HG02973 (cell line): Measurements from ENCODE around the gene KCNJ10.

Experiments used
- ATAC-seq: cut with Tn5 transposase; IDR thresholded peaks from one replicate; pipeline ENCODE4 v1.9.1; 2021; ENCODE audit warnings: moderate library complexity; ENCODE audit not compliant: unreplicated experiment

The KCNJ10 gene

DNA sequence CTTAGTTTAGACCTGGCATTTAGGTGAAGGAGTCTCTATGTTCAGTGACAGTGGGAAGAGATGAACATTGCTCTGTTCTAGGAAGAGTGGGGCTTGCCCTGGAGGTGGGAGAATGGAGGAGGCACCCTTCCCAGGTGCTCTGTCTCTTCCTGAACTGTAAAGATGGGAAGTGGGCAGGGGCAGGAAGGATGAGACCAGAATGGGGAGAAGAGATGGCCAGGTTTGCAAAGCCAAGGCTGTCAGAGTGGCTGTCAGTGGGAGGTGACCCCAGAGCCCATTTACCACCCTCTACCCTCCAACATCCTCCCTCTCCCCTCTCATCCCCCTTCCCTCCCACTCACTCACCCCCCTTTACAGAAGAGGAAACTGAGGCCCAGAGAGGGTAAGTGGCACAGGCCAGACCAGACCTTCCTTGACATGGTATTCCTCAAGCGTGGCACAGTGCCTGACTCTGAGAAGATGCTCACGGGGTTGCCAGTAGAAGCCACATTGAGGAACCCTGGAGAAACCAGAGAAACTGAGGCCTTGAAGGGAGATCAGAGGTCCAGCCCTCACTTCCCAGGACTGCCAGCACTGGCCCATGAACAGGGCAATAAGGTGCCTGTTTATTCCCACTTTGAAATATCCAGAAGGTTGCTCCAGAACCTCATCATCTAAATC is 29.9 kb upstream of the KCNJ10 start:
- no peak for ATAC-seq

GRCh38 chr1:160098852-160099561 is 29.0 kb upstream of the KCNJ10 start:
- peak; percentile 74 for ATAC-seq

- ATAC-seq, result peak; percentile 36
Measured at GRCh38 chr1:160097911-160098851, 28.2 kb upstream of the KCNJ10 start, which contains the start of gene IGSF8. IGSF8 (minus strand) TSS chr1:160098619; CDS start chr1:160098472, 147 bp downstream.

DNA sequence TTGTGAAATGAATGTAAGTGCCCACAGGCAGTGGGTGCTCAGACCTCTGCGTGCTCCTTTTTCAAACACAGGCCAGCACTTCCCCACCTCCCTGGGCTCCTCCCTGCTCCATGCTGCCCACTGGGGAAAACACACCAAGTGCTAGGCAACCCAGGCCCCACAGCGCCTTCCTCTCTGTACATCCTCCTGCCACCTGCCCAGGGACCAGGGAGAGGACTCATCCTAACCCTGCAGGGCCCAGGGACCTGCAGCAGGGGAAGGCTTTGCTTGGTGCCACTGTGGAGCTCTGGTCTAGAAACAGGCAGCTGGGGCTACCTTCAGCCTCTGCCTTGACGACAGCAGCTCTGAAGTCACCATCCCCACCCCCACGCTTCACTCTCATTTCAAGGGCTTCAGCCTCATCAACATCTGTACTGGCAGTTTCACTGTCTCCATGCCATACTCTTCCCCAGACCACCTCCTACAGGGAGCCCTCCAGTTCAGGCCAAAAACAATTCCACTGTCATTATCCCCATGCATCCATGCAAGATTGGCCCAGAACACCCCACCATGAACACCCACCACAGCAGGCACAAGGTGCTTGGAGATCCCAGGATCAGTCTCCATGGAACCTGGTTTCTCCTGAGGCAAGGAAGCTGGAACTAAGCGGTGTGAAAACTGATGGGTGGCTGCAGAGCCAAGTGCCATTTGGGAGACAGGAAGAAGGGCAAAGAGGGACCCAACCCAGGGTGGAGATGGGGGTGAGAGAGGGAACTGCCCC is 27.4 kb upstream of the KCNJ10 start:
- no peak for ATAC-seq

DNA sequence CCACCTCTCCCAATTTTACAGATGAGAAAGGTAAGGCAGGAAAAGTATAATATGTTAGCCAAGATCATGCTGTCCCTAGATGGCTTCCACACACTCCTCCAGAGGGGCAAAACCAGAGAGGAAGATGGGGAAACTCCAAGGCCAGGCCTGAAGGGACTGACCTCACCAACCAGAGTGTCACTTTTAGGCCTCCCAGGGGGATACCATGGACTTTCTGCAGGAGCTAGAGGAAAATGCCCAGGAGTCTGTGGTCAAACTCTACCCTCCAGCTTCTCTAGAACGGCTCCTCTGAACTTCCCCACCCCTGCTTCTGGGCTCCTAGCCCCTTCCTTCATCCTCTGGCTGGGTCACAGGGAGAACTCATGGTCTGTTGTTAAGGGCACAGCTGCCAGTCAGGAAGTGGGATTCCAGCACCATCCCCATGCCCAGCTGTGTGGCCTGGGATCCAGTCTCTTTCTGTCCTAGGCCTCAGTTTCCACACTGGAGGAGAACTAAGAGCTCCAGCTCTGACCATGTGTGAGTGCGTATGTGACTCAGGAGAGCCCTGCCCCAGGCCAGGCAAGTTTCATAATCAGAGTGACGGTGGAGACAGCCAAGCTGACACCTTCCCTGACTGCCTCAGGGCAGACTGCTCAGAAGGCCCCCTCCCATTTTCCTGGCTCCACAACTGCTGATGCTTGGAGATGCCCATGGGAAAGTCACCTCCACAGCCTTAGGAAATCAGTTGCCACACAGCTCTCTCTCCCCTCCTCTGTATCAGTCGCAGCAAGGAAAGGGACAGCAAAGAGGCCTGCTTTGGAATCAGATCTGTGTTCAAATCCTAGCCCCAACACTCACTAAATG is 26.5 kb upstream of the KCNJ10 start:
- ATAC-seq, result no peak

GRCh38 chr1:160095382-160096105 is 25.6 kb upstream of the KCNJ10 start:
- ATAC-seq, result no peak

- ATAC-seq, result no peak
Measured at GRCh38 chr1:160094806-160095205, 24.8 kb upstream of the KCNJ10 start.

GRCh38 chr1:160094291-160094625 is 24.3 kb upstream of the KCNJ10 start:
- no peak for ATAC-seq

DNA sequence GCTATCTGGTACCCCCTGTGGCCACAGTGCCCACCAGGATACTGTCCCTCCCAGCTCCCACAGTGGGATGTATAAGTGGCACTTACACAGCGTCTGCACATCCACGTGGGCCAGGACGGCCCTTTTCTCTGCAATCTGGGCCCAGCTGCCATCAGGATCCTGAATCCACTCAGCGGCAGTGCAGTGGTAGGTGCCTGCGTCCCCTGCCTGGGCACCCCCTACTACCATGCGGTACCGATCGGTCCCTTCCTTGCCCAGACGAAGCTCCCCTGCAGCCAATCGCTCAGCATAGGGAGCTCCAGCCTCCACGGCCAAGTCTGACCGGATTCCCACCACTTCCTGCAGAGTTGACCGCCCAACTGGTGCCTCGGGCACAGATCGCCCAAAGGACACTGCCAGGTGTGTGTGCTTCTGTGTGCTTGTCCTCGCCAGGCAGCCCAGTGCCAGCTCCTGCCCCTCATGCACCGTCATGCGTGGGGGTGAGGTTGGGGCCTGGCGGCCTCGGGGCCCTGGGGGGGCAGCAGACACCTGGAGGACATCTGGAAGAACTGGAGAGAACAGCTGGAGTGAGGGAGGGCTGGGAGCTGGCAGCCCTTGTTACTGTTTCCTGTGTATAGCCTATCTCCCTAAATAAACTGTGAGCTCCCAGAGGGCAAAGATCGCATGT is 23.8 kb upstream of the KCNJ10 start:
- ATAC-seq, result no peak

- no peak for ATAC-seq
Measured at GRCh38 chr1:160093069-160093395, 23.1 kb upstream of the KCNJ10 start.

- ATAC-seq, result no peak
Measured at GRCh38 chr1:160092366-160093068, 22.6 kb upstream of the KCNJ10 start.

DNA sequence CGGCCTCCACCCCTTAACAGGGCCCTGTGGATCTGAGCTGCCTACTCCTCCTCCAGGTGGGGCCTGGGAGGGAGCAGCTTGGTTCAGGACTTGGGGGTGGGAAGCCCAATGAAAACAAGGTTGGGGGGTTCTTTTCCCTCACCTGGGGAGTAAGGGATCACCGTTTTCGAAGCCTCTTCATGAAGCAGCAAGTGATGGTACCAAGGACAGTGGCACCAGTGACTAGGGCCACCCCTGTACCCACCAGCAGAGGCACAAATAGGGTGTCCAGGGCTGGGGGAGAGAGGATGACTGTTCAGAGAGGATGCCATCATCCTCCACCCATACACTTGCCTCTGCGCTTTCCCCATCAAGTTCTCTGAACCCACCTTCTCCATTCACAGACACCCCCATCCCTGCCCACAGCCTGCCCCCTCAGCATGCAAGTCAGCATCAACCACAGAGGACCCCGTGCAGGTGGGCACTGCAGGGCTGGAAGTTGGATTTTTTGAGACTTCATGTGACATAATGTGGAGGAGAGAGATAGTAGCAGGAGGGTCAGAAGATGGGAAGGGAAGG is 21.8 kb upstream of the KCNJ10 start:
- ATAC-seq, result no peak

DNA sequence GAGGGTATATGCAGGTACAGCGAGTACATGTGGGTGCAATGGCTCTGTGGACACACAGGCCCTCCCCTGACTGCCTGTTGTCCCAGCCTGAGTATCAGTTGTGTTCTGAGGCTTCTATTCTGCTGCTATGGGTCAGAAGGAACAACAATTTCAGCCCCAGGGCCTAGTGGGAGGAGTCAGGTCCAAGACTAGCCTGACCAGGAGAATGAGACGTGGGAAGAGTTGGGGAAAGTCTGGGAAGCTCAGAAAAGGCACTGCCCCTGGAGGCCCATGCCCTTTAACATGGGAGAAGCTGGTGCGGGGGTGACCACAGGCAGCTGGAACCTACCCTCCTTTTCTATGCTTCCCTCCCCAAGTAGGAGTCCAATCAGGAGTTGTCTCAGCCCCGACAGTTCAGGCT is 20.8 kb upstream of the KCNJ10 start:
- no peak for ATAC-seq

DNA sequence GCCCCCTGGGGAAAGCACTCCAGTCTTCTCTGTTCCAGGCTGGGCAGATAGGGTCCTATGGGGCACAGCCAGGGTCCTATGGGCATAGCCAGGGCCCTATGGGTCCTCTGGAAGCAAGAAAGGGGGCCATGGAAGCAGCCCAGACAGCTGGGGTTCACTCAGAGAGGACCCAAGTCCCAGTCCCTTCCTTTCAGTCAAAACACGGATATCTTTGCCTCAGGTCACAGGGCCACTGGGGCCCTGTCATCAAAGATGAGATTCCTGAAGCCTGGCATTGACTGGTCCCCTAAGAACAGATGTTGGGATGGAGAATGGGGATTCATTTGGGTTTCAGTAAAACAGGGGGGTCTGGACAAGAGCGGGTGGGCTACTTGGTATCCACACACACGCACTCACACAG is 19.9 kb upstream of the KCNJ10 start:
- ATAC-seq, result no peak

- ATAC-seq, result no peak
Measured at GRCh38 chr1:160087118-160087662, 17.2 kb upstream of the KCNJ10 start.

GRCh38 chr1:160086456-160086892 is 16.5 kb upstream of the KCNJ10 start:
- ATAC-seq, result no peak

- no peak for ATAC-seq
Measured at GRCh38 chr1:160085686-160086455, 15.9 kb upstream of the KCNJ10 start.
